Fibroblast of pulmonary artery (primary cell): ENCODE results near the gene MUCL3.

ENCODE experiments used
- DNase-seq: peaks from one replicate; pipeline ENCODE4 v3.0.0-alpha.2; 2010; ENCODE audit warnings: low read depth
- H3K4me3 ChIP-seq: replicated peaks from 2 replicates; pipeline ENCODE4 v1.5.1; 2011; ENCODE audit warnings: low read depth, mild to moderate bottlenecking, control low read depth, low read length, moderate library complexity
- TF ChIP-seq, protein P1 (sequence below): IDR thresholded peaks from 2 replicates; pipeline ENCODE4 v1.5.1; 2011; ENCODE audit warnings: mild to moderate bottlenecking, control low read depth, low read length, inconsistent platforms; ENCODE audit errors: missing control alignments

Gene MUCL3

GRCh38 chr6:30940361-30940986 lies at the start of gene MUCL3:
Gene MUCL3 (plus strand): TSS chr6:30940973. CDS start chr6:30941000, 27 bp downstream.
- DNase-seq, result no peak
- H3K4me3 ChIP-seq, result no peak within 1 kb of the TSS
- TF ChIP-seq, protein P1, sequence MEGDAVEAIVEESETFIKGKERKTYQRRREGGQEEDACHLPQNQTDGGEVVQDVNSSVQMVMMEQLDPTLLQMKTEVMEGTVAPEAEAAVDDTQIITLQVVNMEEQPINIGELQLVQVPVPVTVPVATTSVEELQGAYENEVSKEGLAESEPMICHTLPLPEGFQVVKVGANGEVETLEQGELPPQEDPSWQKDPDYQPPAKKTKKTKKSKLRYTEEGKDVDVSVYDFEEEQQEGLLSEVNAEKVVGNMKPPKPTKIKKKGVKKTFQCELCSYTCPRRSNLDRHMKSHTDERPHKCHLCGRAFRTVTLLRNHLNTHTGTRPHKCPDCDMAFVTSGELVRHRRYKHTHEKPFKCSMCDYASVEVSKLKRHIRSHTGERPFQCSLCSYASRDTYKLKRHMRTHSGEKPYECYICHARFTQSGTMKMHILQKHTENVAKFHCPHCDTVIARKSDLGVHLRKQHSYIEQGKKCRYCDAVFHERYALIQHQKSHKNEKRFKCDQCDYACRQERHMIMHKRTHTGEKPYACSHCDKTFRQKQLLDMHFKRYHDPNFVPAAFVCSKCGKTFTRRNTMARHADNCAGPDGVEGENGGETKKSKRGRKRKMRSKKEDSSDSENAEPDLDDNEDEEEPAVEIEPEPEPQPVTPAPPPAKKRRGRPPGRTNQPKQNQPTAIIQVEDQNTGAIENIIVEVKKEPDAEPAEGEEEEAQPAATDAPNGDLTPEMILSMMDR, result no peak

DNA sequence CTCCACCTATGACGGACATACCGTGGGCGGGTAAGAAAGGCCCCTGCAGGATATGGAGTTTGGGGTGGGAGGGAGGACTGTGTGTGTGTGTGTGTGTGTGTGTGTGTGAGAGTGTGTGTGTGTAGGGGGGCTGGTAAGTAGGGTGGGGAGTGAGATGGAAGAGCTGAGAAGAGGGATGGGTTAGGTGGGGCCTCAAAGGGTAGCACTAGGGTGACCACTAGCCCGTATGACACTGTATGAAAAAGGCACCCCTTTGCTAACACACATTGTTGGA lies 49.4 kb upstream of the MUCL3 start:
- H3K4me3 ChIP-seq, result no peak overlapping the region
- no peak for DNase-seq
- TF ChIP-seq, protein P1, result no peak

DNA sequence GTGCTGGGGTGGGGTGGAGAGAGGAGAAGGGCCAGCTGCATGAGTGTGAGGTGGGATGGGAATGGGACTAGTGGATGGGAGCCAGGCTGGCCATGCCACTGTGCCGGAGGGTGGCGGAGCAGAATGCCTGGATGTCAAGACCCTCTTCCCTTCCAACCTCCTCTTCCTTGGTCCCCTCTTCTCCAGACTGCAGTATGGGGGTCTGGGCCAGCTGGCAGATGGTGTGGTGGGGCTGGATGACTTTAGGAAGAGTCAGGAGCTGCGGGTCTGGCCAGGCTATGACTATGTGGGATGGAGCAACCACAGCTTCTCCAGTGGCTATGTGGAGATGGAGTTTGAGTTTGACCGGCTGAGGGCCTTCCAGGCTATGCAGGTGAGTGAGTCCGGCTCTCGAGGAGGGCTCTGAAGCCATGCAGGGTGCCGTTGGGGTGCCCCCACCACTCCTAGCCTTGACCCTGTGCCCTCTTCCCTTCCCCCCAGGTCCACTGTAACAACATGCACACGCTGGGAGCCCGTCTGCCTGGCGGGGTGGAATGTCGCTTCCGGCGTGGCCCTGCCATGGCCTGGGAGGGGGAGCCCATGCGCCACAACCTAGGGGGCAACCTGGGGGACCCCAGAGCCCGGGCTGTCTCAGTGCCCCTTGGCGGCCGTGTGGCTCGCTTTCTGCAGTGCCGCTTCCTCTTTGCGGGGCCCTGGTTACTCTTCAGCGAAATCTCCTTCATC lies 48.8 kb upstream of the MUCL3 start:
- H3K4me3 ChIP-seq, result no peak overlapping the region
- TF ChIP-seq, protein P1, result no peak
- no peak for DNase-seq

- TF ChIP-seq, protein P1, result peak; percentile 6
- H3K4me3 ChIP-seq, result no peak overlapping the region
- no peak for DNase-seq
Measured at GRCh38 chr6:30893001-30893591, 47.7 kb upstream of the MUCL3 start.

GRCh38 chr6:30893666-30894065 lies 47.1 kb upstream of the MUCL3 start:
- DNase-seq, result no peak
- H3K4me3 ChIP-seq, result no peak overlapping the region
- TF ChIP-seq, protein P1, result no peak

DNA sequence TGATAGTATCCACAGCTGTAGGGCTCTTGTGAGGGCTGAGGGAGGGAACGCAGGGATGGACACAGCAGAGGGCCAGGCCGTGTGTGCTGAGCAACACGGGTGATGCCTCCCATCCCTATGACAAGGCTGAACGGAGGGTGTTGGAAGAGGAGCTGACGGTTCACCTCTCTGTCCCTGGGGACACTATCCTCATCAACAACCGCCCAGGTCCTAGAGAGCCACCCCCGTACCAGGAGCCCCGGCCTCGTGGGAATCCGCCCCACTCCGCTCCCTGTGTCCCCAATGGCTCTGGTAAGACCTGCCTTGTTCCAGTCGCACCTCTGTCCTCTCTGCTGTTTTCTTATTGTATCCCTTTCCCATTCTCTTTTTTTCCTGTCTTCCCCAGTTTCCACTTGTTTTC lies 46.4 kb upstream of the MUCL3 start:
- TF ChIP-seq, protein P1, result no peak
- no peak overlapping the region for H3K4me3 ChIP-seq
- no peak for DNase-seq
